HG03460 (cell line): ENCODE results near the gene VSIR.

Experiments used
- ATAC-seq: cut with Tn5 transposase; IDR thresholded peaks from one replicate; pipeline ENCODE4 v1.9.1; 2021; ENCODE audit not compliant: unreplicated experiment

Gene VSIR

GRCh38 chr10:71735709-71736569 is 37.4 kb downstream of the VSIR start:
- no peak for ATAC-seq

- no peak for ATAC-seq
Measured at GRCh38 chr10:71734797-71735196, 38.5 kb downstream of the VSIR start.

GRCh38 chr10:71731791-71732190 is 41.5 kb downstream of the VSIR start:
- no peak for ATAC-seq

- no peak for ATAC-seq
Measured at GRCh38 chr10:71729161-71729636, 44.1 kb downstream of the VSIR start.

GRCh38 chr10:71727738-71728737 is 45.3 kb downstream of the VSIR start:
- peak; percentile 55 for ATAC-seq

- ATAC-seq: peak; percentile 42
Measured at GRCh38 chr10:71727105-71727737, 46.1 kb downstream of the VSIR start.

- no peak for ATAC-seq
Measured at GRCh38 chr10:71726580-71727104, 46.7 kb downstream of the VSIR start.

- no peak for ATAC-seq
Measured at GRCh38 chr10:71725998-71726579, 47.2 kb downstream of the VSIR start.

GRCh38 chr10:71725249-71725648 is 48.1 kb downstream of the VSIR start:
- no peak for ATAC-seq

- ATAC-seq: no peak
Measured at GRCh38 chr10:71724539-71724938, 48.8 kb downstream of the VSIR start.

- no peak for ATAC-seq
Measured at GRCh38 chr10:71723311-71723710, 50.0 kb downstream of the VSIR start.

GRCh38 chr10:71722849-71723248 is 50.5 kb downstream of the VSIR start:
- no peak for ATAC-seq

GRCh38 chr10:71721313-71721712 is 52.0 kb downstream of the VSIR start:
- no peak for ATAC-seq

GRCh38 chr10:71720288-71720687 is 53.0 kb downstream of the VSIR start:
- ATAC-seq: no peak

GRCh38 chr10:71719464-71720201 is 53.7 kb downstream of the VSIR start, which contains the start of gene C10orf105:
Gene C10orf105 (minus strand): TSS chr10:71719778. CDS start chr10:71716337, 3,441 bp downstream.
- no peak for ATAC-seq

GRCh38 chr10:71719042-71719441 is 54.3 kb downstream of the VSIR start:
- ATAC-seq: no peak

GRCh38 chr10:71718165-71718698 is 55.1 kb downstream of the VSIR start:
- no peak for ATAC-seq

GRCh38 chr10:71717551-71717951 is 55.8 kb downstream of the VSIR start:
- no peak for ATAC-seq

- ATAC-seq: no peak
Measured at GRCh38 chr10:71717056-71717455, 56.3 kb downstream of the VSIR start.
